Endothelial cell of umbilical vein (primary cell): ENCODE results near the gene KDM4B. TPM values are rescaled to one million over a fixed set of nuclear protein-coding genes. Genes with fewer than 3 reads are reported as not detected.

Experiments used
- BruUV-seq: library from RNA; stranded (reverse); fragments of 400-500 nt; replicated peaks from 2 replicates; lab custom pipeline; 2021; lab: Mats Ljungman, UMichigan
- CTCF ChIA-PET: fragments of 300-600, 350-600 bp; sonication (Branson Sonifier 250); formaldehyde crosslinking; loops from one replicate; lab custom pipeline; 2021; ENCODE audit warnings: antibody characterized with exemption, inconsistent platforms; lab: Charles Lee
- POLR2A ChIA-PET: fragments of 300-600, 350-600 bp; sonication (Branson Sonifier 250); formaldehyde crosslinking; loops from one replicate; lab custom pipeline; 2021; ENCODE audit warnings: antibody characterized with exemption, inconsistent platforms; lab: Charles Lee
- DNase-seq: peaks from one replicate; pipeline ENCODE4 v3.0.0-alpha.2; 2011; ENCODE audit warnings: low read depth, low spot score
- FAIRE-seq: peaks from 2 replicates; lab custom pipeline; 2011; peaks lifted over from hg19 to GRCh38; lab: Jason Lieb, UNC
- H2AFZ ChIP-seq: 2 replicates; pipeline ENCODE4 v1.6.0; 2012; ENCODE audit warnings: low read depth, low read length, control low read depth, inconsistent platforms
- H3K27ac ChIP-seq: 2 replicates; pipeline ENCODE4 v1.5.1; 2011; ENCODE audit warnings: low read depth, mild to moderate bottlenecking, control low read depth, low read length, moderate library complexity; ENCODE audit not compliant: insufficient read depth
- H3K27me3 ChIP-seq, 2 experiments: 2 replicates each; pipeline versions ENCODE4 v1.6.0 to v1.6.1; 2011; ENCODE audit warnings: low read length in 2 of 2, mixed read lengths in 1 of 2; ENCODE audit not compliant: control insufficient read depth in 2 of 2, insufficient read depth in 2 of 2
- H3K36me3 ChIP-seq, 2 experiments: 2 replicates in 1 of 2; 3 replicates in 1 of 2; pipeline ENCODE4 v1.5.1; 2011; ENCODE audit warnings: low read length in 2 of 2, mild to moderate bottlenecking in 1 of 2, moderate library complexity in 1 of 2; ENCODE audit not compliant: control insufficient read depth in 2 of 2, insufficient read depth in 2 of 2; ENCODE audit errors: extremely low read depth in 1 of 2
- H3K4me1 ChIP-seq: 3 replicates; pipeline ENCODE4 v1.5.1; 2011; ENCODE audit warnings: mild to moderate bottlenecking, low read length; ENCODE audit not compliant: control insufficient read depth, insufficient read depth; ENCODE audit errors: extremely low read depth
- H3K4me2 ChIP-seq: 2 replicates; pipeline ENCODE4 v1.6.1; 2011; ENCODE audit warnings: low read length, control low read depth, mixed read lengths; ENCODE audit not compliant: insufficient read depth
- H3K4me3 ChIP-seq, 3 experiments: fragments of 200-600 bp in 1 of 3; sonication (generic), shearing (Covaris generic) in 1 of 3; replicated peaks in 1 of 3; 2 replicates each; pipeline ENCODE4 v1.5.1; 2011 to 2016; ENCODE audit warnings: control low read depth in 3 of 3, low read length in 3 of 3, mild to moderate bottlenecking in 2 of 3, inconsistent platforms in 1 of 3, low read depth in 1 of 3, moderate library complexity in 1 of 3; ENCODE audit not compliant: insufficient read depth in 1 of 3
- H3K79me2 ChIP-seq: 2 replicates; pipeline ENCODE4 v1.6.0; 2012; ENCODE audit warnings: low read length, inconsistent platforms; ENCODE audit not compliant: control insufficient read depth, insufficient read depth
- H3K9ac ChIP-seq: replicated peaks from 2 replicates; pipeline ENCODE3; 2011; ENCODE audit warnings: low read length, control low read depth; ENCODE audit not compliant: insufficient read depth; ENCODE audit errors: extremely low read depth
- H3K9me1 ChIP-seq: replicated peaks from 3 replicates; pipeline ENCODE4 v1.6.0; 2011; ENCODE audit warnings: mild to moderate bottlenecking, low read length; ENCODE audit not compliant: control insufficient read depth, insufficient read depth; ENCODE audit errors: extremely low read depth
- H3K9me3 ChIP-seq: replicated peaks from 2 replicates; pipeline ENCODE4 v1.5.1; 2012; ENCODE audit warnings: low read length, inconsistent platforms; ENCODE audit not compliant: control insufficient read depth, insufficient read depth
- H4K20me1 ChIP-seq: replicated peaks from 2 replicates; pipeline ENCODE3; 2011; ENCODE audit warnings: mild to moderate bottlenecking, low read length; ENCODE audit not compliant: control insufficient read depth, insufficient read depth; ENCODE audit errors: extremely low read depth
- CTCF ChIP-seq, 2 donors: IDR thresholded peaks; 1 replicate in 1 of 2; 2 replicates in 1 of 2; pipeline ENCODE4 v1.5.1; 2011; ENCODE audit warnings: low read length in 2 of 2, mild to moderate bottlenecking in 2 of 2, moderate library complexity in 2 of 2, control low read depth in 1 of 2, inconsistent platforms in 1 of 2, low read depth in 1 of 2; ENCODE audit not compliant: insufficient read depth in 1 of 2; ENCODE audit errors: extremely low read depth in 1 of 2
- EZH2 ChIP-seq: IDR thresholded peaks from 2 replicates; pipeline ENCODE4 v1.6.1; 2012; ENCODE audit warnings: borderline replicate concordance, low read depth, mild to moderate bottlenecking, moderate library complexity, low read length, inconsistent platforms; ENCODE audit not compliant: severe bottlenecking
- FOS ChIP-seq: IDR thresholded peaks from 2 replicates; pipeline ENCODE4 v1.6.1; 2011; ENCODE audit warnings: mild to moderate bottlenecking, low read length, moderate library complexity, borderline replicate concordance; ENCODE audit not compliant: insufficient read depth
- GATA2 ChIP-seq: IDR thresholded peaks from 2 replicates; pipeline ENCODE4 v1.7.0; 2011; ENCODE audit warnings: low read depth, mild to moderate bottlenecking, moderate library complexity, mixed read lengths, low read length; ENCODE audit not compliant: insufficient read length, insufficient read depth
- JUN ChIP-seq: IDR thresholded peaks from 2 replicates; pipeline ENCODE4 v1.6.1; 2011; ENCODE audit warnings: borderline replicate concordance, low read depth; ENCODE audit not compliant: insufficient read length, insufficient read depth
- MAX ChIP-seq: IDR thresholded peaks from 2 replicates; pipeline ENCODE4 v1.6.1; 2011; ENCODE audit not compliant: insufficient read depth, insufficient read length
- MYC ChIP-seq: IDR thresholded peaks from one replicate; pipeline ENCODE4 v1.6.1; 2011; ENCODE audit warnings: mild to moderate bottlenecking, low read depth, low read length
- POLR2A ChIP-seq: IDR thresholded peaks from 2 replicates; pipeline ENCODE4 v1.6.1; 2012; ENCODE audit warnings: low read depth, mild to moderate bottlenecking, control low read depth, low read length
- POLR2AphosphoS5 ChIP-seq: IDR thresholded peaks from 2 replicates; pipeline ENCODE4 v1.6.1; 2012; ENCODE audit warnings: low read depth, mild to moderate bottlenecking, control low read depth, low read length, moderate library complexity; ENCODE audit not compliant: insufficient read depth
- dilution Hi-C: fragments of 300-500 bp; cut with MboI; formaldehyde crosslinking; loops from one replicate; pipeline ENCODE4 v1.15.0; 2019; ENCODE audit warnings: low sequenced_read_pairs; ENCODE audit not compliant: extremely low pct_ligation_motif_present
- intact Hi-C: fragments of 100-400 bp; cut with micrococcal nuclease; formaldehyde crosslinking; loops from one replicate; pipeline ENCODE4 v1.10.0; 2022
- polyA plus RNA-seq, 4 experiments: library from polyadenylated mRNA; depleted of rRNA in 3 of 4; stranded (reverse) in 3 of 4; unstranded in 1 of 4; fragments of >200 nt; gene quantifications; 2 replicates each; pipeline versions ENCODE4 v1.2.1 to v1.2.3, GENCODE V29; 2011 to 2012; ENCODE audit warnings: missing spikeins in 1 of 4
- total RNA-seq: library from RNA; stranded (reverse); gene quantifications from 2 replicates; pipeline ENCODE4 v1.2.3, GENCODE V29; 2021

KDM4B gene
- total and polyA plus RNA-seq, 2 donors (not counting 3 experiments of a cell fraction or from before 2014, with no cell fraction given) = 12.4 to 37.2 TPM

GRCh38 chr19:5051619-5052018 is 82.7 kb downstream of the KDM4B start:
- dilution Hi-C loops = no loop called here
- ChIA-PET POLR2A (interaction anchor here (0.5 kb wide), 1 partner anchor 264 kb away, joined by 3 read pairs; no protein-coding TSS in a partner anchor), CTCF (no interaction called here)
- no peak overlapping the region for H3K9ac ChIP-seq
- no peaks in the 10 kb centered on the region for H3K9me3 ChIP-seq
- TF ChIP-seq POLR2A (no peak), FOS (no peak), GATA2 (no peak), EZH2 (no peak), MAX (no peak), MYC (no peak), CTCF (IDR thresholded peaks at IDR 0.05; ENCODE audit: extremely low read depth in 1 of 2, insufficient read depth in 1 of 2, low read depth in 1 of 2, low read length in 2 of 2) (no peak), POLR2AphosphoS5 (no peak), JUN (no peak)
- H3K36me3 ChIP-seq = peaks cover 2 to 12% of the 10 kb centered on the region in 2 experiments
- FAIRE-seq (no peak), DNase-seq (no peak)
- no peaks in the 10 kb centered on the region for H4K20me1 ChIP-seq
- H3K4me3 ChIP-seq = no peak overlapping the region
- no peaks in the 10 kb centered on the region for H3K27me3 ChIP-seq
- intact Hi-C loops = no loop called here
- H3K79me2 ChIP-seq = no peaks in the 10 kb centered on the region
- no peak overlapping the region for H3K27ac ChIP-seq
- BruUV-seq = no TSS peak
- no peaks in the 10 kb centered on the region for H3K9me1 ChIP-seq
- no peak overlapping the region for H2AFZ ChIP-seq
- peaks cover 7% of the 10 kb centered on the region for H3K4me1 ChIP-seq
- H3K4me2 ChIP-seq = no peak overlapping the region
